Measurements from ENCODE around the gene STARD10. TPM values are rescaled to one million over a fixed set of nuclear protein-coding genes. Genes with fewer than 3 reads are reported as not detected.

Gene STARD10
- total RNA-seq, 1 donor from 2014 or later, result 43.3 TPM

GRCh38 chr11:72763823-72764222, 30.0 kb downstream of the STARD10 start:
- DNase-seq, result no peak

GRCh38 chr11:72762641-72763304, 31.1 kb downstream of the STARD10 start:
- no peak for DNase-seq

GRCh38 chr11:72760539-72761405, 33.1 kb downstream of the STARD10 start:
- DNase-seq, result no peak

- no peak for DNase-seq
Measured at GRCh38 chr11:72759468-72759985, 34.3 kb downstream of the STARD10 start.

GRCh38 chr11:72758690-72759389, 35.0 kb downstream of the STARD10 start:
- peak; percentile 63 for DNase-seq

DNA sequence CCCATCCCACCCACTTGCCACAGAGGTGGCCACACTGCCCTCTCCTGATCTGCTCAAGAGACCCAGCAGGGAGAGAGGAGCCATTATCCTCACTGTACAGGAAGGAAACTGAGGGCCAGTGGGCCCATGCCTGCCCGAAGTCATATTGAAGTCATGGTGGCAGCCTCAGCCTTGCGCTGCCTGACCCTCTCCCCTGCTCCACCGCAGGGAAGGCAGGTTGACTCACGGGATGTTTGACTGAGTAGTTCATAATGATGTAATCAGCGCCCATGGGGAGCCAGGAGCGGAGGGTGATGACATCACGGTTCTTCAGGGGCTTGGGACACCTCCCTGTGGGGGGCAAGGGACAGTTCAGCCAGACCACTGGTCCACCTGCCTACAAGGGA, 35.5 kb downstream of the STARD10 start:
- no peak for DNase-seq

GRCh38 chr11:72755713-72756285, 38.0 kb downstream of the STARD10 start:
- DNase-seq, result peak; percentile 54

DNA sequence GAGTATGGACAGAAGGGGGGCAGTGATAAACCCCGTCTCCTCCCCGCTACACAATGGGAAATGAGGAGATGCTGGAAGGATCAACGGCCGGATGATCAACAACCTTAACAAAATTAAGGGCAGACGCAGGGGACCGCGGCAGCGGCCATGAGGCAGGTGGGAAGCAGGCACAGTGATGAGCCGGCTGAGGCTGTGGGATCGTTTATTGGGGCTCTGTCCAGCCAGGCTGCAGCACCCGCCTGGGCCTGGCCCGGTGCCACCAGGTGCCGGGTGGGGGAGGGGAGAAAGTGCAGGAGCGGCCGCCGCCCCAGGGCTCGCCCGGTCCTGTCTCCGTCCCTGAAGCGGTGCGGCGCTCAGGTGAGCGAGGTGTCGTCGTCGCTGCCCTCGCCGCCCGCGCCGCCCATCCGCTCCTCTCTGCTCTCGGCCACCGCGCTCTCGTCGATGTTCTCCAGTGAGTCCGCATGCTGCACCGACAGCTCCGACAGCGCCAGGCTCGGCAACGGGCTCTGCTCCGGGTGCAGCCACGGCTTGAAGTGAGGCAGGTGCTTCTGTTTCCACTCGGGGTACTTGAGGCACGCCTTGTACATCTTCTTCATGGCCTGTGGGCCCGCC, 39.2 kb downstream of the STARD10 start:
- no peak for DNase-seq

GRCh38 chr11:72754149-72754543, 39.7 kb downstream of the STARD10 start:
- no peak for DNase-seq

GRCh38 chr11:72753341-72754148, 40.3 kb downstream of the STARD10 start:
- DNase-seq, result no peak

GRCh38 chr11:72752088-72752914, 41.5 kb downstream of the STARD10 start, which contains the start of gene ARAP1:
Gene ARAP1 (minus strand): TSS chr11:72752408. CDS start chr11:72727128, 25,280 bp downstream.
- peak; percentile 76 for DNase-seq

GRCh38 chr11:72751116-72752087, 42.4 kb downstream of the STARD10 start:
- no peak for DNase-seq

DNA sequence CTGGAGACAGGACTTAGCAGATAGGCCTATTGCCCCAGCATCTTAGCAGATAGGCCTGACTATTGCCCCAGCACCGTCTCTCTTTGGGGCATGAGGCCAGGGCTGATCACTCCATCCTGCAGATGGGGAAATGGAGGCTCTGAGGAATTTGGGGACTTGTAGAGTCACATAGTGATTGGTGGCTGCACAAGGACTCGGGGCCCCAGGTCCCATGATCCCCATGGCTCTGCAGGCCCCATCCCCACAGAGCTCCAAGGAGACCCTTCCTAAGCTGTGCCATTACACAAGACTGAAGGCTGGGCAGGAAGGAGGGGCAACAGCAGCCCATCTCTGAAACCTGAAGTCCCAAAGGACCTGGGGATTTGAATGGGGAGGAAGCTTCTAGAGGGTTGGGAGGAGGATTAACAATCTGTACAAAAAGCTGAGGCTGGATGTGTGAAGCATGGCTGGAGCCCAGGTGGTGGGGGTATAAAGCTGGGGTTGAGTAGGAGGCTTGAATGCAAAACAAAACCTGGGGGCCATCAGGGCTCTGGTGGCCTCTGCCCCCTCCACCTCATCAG, 43.2 kb downstream of the STARD10 start:
- DNase-seq, result no peak

- no peak for DNase-seq
Measured at GRCh38 chr11:72750086-72750485, 43.8 kb downstream of the STARD10 start.

- no peak for DNase-seq
Measured at GRCh38 chr11:72747289-72747855, 46.5 kb downstream of the STARD10 start.

GRCh38 chr11:72746821-72747220, 47.0 kb downstream of the STARD10 start:
- no peak for DNase-seq

- DNase-seq, result no peak
Measured at GRCh38 chr11:72745925-72746550, 47.8 kb downstream of the STARD10 start.

DNA sequence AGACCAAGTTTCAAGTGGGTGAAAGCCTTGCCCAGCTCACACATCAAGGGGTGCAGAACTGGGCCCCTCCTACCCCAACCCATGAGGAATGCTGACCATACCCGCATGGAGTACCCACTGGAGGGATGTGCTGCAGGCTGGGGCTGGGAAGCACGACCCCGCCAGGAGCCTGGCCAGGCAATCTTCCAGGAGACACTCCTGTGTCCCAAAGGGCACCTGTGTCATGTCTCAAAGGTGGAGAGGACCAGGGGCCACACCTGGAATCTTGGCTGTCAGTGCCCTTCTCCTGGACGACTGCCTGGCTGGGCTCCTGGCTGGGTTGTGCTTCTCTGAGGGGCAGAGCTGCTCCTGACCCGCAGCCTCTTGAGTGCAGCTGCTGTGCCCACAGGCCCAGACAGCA, 48.3 kb downstream of the STARD10 start:
- peak; percentile 38 for DNase-seq
